NCI-H460 (cell line): ENCODE results near the gene USP19. TPM values are rescaled to one million over a fixed set of nuclear protein-coding genes. Genes with fewer than 3 reads are reported as not detected.
A peak's percentile ranks its signal among the peaks of the same experiment; 100 is the strongest.

Source experiments
- DNase-seq: peaks from one replicate; pipeline ENCODE4 v3.0.0-alpha.2; 2016; ENCODE audit warnings: low read depth; ENCODE audit errors: extremely low read depth
- small RNA-seq, 2 experiments: library from RNA; depleted of rRNA; stranded (forward); fragments of <200 nt; gene quantifications; one replicate each; pipeline ENCODE3, GENCODE V24; 2014
- total RNA-seq: library from RNA; depleted of rRNA; stranded (reverse); fragments of >200 nt; shearing (Covaris generic); gene quantifications from 2 replicates; pipeline ENCODE4 v1.2.3, GENCODE V29; 2014; rRNA removed

The USP19 gene
- total RNA-seq, 1 experiment from 2014 or later: 33.5 TPM

- DNase-seq: no peak
Measured at GRCh38 chr3:49108346-49108745, 12.3 kb downstream of the USP19 start.

- DNase-seq: peak; percentile 79
Measured at GRCh38 chr3:49104427-49105291, 16.0 kb downstream of the USP19 start, which contains the start of gene QARS1. Gene QARS1, minus strand, starts transcription at chr3:49104757. Its CDS starts 24 bp downstream, at chr3:49104733.

GRCh38 chr3:49104052-49104426 lies 16.6 kb downstream of the USP19 start:
- DNase-seq: no peak

GRCh38 chr3:49100046-49100615 lies 20.5 kb downstream of the USP19 start:
- no peak for DNase-seq

GRCh38 chr3:49098910-49099630 lies 21.6 kb downstream of the USP19 start:
- DNase-seq: no peak

GRCh38 chr3:49098429-49098828 lies 22.2 kb downstream of the USP19 start:
- no peak for DNase-seq

- peak; percentile 97 for DNase-seq
Measured at GRCh38 chr3:49093853-49094767, 26.5 kb downstream of the USP19 start, which contains the start of gene QRICH1. Gene QRICH1, minus strand, starts transcription at chr3:49094071. Its CDS starts 17,054 bp downstream, at chr3:49077017.

- DNase-seq: peak; percentile 40
Measured at GRCh38 chr3:49092938-49093852, 27.4 kb downstream of the USP19 start.

- DNase-seq: no peak
Measured at GRCh38 chr3:49081429-49081828, 39.2 kb downstream of the USP19 start.

GRCh38 chr3:49079270-49079669 lies 41.4 kb downstream of the USP19 start:
- DNase-seq: no peak

- no peak for DNase-seq
Measured at GRCh38 chr3:49076646-49077045, 44.0 kb downstream of the USP19 start.

- DNase-seq: no peak
Measured at GRCh38 chr3:49076116-49076515, 44.5 kb downstream of the USP19 start.

Small RNAs within 50 kb of the gene (small RNA-seq; reads per million reads assigned to genes)
- 0 reads per million in 2 experiments for gene RN7SL182P

Other genes with a start within 250 kb of the USP19 start
- gene SLC25A20, start 221.9 kb downstream of the USP19 start, total RNA-seq: 9.4 and 11.6 TPM in 2 replicates
- 88.3 and 99.3 TPM in 2 replicates for gene ARIH2, start 202.0 kb downstream of the USP19 start, total RNA-seq
- 43.0 and 45.8 TPM in 2 replicates for gene P4HTM, start 130.6 kb downstream of the USP19 start, total RNA-seq
- gene WDR6, start 113.4 kb downstream of the USP19 start, total RNA-seq: 27.8 and 28.2 TPM in 2 replicates
- 29.7 and 36.8 TPM in 2 replicates for gene DALRD3, start 102.2 kb downstream of the USP19 start, total RNA-seq
- gene NDUFAF3, start 98.7 kb downstream of the USP19 start, total RNA-seq: 81.5 and 103 TPM in 2 replicates
- 496 and 547 TPM in 2 replicates for gene IMPDH2, start 91.4 kb downstream of the USP19 start, total RNA-seq
- gene QRICH1, start 26.8 kb downstream of the USP19 start, total RNA-seq: 49.4 and 63.7 TPM in 2 replicates
- gene QARS1, start 16.1 kb downstream of the USP19 start, total RNA-seq: 143 and 164 TPM in 2 replicates
- gene LAMB2, start 12.2 kb upstream of the USP19 start, total RNA-seq: 174 and 177 TPM in 2 replicates
- 9.8 and 10.4 TPM in 2 replicates for gene CCDC71, start 45.5 kb upstream of the USP19 start, total RNA-seq
- 1.8 and 2.4 TPM in 2 replicates for gene KLHDC8B, start 50.8 kb upstream of the USP19 start, total RNA-seq
- 0.57 and 0.84 TPM in 2 replicates for gene C3orf62, start 156.4 kb upstream of the USP19 start, total RNA-seq
- gene USP4, start 219.2 kb upstream of the USP19 start, total RNA-seq: 7.9 and 12.6 TPM in 2 replicates
- gene GPX1, start 237.5 kb upstream of the USP19 start, total RNA-seq: 189 and 219 TPM in 2 replicates